ENCODE measurements around the gene MTHFSD.

GRCh38 chr16:86549076-86549892 is 5.8 kb downstream of the MTHFSD start:
- TF ChIP-seq POLR2A (IDR thresholded peaks at IDR 0.05; ENCODE audit: low read length) (no peak), GATA1 (IDR thresholded peaks at IDR 0.05; ENCODE audit: low read depth, low read length) (no peak)

All from erythroblast (primary cell).